Posterior cingulate gyrus (tissue), 11 donors: Measurements from ENCODE around the gene IGSF5.
A peak's percentile ranks its signal among the peaks of the same experiment; 100 is the strongest.
"Not testable (repeated sequence)": the region's sequence is repeated elsewhere in the genome, so short reads cannot be mapped to it uniquely, and the experiment has no call there.

ENCODE experiments used
- DNase-seq, 10 donors: peaks; one replicate each; pipeline versions ENCODE4 v3.0.0 to v3.0.0-alpha.2; 2020 to 2021; ENCODE audit warnings: mixed read lengths in 3 of 10
- intact Hi-C: fragments of 100-400 bp; cut with DNase I; formaldehyde crosslinking; loops from one replicate; pipeline ENCODE4 v1.15.1; 2023

Gene IGSF5

DNA sequence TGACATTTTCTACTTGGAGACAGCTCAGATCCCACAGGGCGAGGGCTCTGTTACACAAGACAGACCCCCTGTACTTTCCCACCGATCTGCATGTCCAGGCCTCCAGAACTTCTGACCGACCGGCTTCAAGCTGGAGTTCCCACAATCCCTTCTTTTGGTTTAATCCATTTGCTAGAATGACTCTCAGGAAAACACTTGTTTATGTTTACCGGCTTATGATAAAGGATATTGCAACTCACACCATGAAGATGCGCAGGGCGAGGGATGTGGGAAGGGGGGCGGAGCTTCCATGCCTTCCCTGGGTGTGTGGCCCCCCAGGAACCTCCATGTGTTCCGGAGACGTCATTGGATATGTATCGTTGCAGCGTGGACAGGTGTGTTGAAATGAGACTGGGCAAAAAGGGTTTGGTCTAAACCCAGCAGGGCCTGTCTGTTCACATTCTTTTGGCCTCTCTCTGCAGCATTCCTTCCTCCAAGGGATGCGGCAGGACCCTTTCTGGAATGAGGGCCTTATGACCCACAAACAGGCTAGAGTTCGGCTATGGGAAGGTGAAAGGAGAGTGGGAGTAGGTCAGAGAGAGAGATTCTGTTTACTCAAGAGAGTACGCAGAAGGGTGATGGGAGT is 7.5 kb upstream of the IGSF5 start:
- intact Hi-C loops, result no loop called here
- DNase-seq, result no peak

- intact Hi-C loops, result no loop called here
- DNase-seq, result no peak
Measured at GRCh38 chr21:39738566-39738965, 6.4 kb upstream of the IGSF5 start.

GRCh38 chr21:39739531-39739930 is 5.5 kb upstream of the IGSF5 start:
- intact Hi-C loops, DNase-seq: not testable (repeated sequence)

- DNase-seq, intact Hi-C loops: not testable (repeated sequence)
Measured at GRCh38 chr21:39742561-39742960, 2.4 kb upstream of the IGSF5 start.

- intact Hi-C loops, DNase-seq: not testable (repeated sequence)
Measured at GRCh38 chr21:39745332-39745731, 349 bp downstream of the IGSF5 start.

DNA sequence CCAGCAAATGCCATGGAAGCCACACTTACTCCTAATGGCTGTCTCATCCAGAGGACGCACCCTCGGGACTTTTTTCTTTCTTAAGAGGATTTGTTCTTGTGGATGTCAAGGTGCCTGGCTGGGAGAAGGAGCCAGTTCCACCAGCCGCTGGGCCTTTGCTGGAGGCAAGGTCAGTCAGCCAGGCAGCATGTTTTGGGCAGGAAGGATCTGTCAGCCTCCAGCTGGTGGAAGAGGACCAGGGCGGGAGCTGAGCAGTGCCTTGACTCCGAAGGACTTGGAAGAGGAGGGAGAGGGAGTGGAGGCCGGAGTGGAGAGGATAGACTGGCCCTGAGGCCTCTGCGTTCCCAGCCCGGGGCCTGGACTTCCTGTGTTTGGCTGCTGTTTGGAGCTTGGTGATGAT is 5.7 kb downstream of the IGSF5 start:
- intact Hi-C loops, result no loop called here
- no peak for DNase-seq

GRCh38 chr21:39754811-39755210 is 9.8 kb downstream of the IGSF5 start:
- DNase-seq, result no peak
- intact Hi-C loops, result no loop called here

DNA sequence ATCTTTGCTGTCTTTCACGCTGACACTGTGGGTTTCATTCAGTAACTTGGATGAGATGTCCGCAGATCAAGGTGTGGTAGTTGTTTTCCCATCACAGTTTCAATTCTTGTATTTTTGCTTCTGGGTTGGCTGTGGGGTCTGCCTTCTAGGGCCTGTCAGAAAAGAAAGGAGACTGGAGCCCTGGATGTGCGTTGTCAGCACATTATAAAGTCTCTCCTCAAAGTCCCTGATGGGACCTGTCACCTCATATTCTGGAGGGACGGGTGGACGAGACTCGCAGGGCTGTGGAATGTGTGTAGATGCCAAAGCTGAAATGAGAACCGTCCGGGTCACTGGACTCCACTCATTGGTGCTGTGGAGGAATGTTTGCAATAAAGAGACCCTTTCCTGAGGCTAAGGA is 11.3 kb downstream of the IGSF5 start:
- DNase-seq, result no peak
- intact Hi-C loops, result no loop called here

GRCh38 chr21:39763272-39763970 is 18.4 kb downstream of the IGSF5 start:
- intact Hi-C loops, result no loop called here
- DNase-seq, result no peak

- intact Hi-C loops, result no loop called here
- DNase-seq, result no peak
Measured at GRCh38 chr21:39774227-39774626, 29.2 kb downstream of the IGSF5 start.

DNA sequence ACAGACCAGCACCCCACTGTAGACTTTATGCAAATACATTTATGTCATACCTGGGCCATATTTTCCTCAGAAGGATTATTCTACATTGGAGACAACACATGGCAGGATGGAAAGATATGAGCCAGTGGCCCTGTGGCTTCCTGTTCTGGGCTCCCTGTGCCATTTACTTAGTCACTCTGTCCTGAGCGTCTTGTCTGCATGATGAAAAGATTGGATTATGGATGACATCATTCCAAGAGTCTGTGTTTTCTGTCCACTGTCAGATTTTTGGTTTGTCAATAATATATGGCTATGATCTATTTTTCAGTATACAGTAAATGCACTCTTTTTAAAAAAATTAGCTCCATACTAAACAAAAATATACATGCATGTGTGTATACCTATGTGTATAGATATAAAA is 30.8 kb downstream of the IGSF5 start:
- DNase-seq, result no peak
- intact Hi-C loops, result no loop called here

DNA sequence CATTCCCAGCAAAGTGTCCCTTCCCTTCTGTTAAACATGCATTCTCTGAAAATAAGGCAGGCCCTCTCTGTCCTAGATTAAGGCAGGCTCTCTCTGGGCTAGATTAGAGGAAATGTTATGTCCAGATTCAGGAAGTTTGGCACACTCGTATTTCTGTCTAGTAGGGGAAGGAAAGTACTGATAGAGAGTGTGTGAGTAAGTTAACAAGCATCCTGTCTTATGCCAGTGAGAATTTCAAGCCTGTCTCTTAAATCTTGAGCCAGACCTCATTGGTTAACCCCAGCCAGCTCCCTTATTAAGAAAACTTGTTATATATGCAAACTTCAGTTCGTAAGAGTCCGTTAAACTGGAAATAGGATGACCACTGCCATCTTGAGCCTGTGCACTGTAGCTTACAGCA is 31.6 kb downstream of the IGSF5 start:
- DNase-seq, result no peak
- intact Hi-C loops, result no loop called here

- intact Hi-C loops, result no loop called here
- DNase-seq, result no peak
Measured at GRCh38 chr21:39781331-39781730, 36.3 kb downstream of the IGSF5 start.

- peak; percentile 46 to 96 (median 69) for DNase-seq
- intact Hi-C loops, result loop anchor here (1.0 kb wide), 1 partner anchor 332 kb away; no protein-coding TSS in a partner anchor
Measured at GRCh38 chr21:39788383-39788782, 43.4 kb downstream of the IGSF5 start.

DNA sequence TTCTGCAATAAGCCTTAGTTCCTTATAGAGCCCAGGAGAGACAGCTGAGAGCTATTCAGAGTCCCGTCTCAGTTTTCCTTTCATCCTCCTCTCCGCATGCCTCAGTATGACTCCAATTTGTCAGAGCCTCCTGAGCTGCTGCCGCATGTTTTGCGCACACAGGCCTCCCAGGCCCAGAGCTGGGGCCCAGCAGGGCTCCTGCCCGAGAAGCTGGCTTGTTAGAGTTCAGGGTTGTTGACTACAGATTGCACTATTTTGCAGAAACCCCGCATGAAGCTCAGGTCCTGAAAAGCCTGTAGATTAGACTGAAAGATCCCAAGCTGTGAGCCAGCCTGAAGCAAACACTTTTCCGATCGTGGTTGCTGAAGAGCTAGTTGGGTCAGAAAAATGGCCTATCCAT is 51.5 kb downstream of the IGSF5 start:
- intact Hi-C loops, result no loop called here
- DNase-seq, result no peak

DNA sequence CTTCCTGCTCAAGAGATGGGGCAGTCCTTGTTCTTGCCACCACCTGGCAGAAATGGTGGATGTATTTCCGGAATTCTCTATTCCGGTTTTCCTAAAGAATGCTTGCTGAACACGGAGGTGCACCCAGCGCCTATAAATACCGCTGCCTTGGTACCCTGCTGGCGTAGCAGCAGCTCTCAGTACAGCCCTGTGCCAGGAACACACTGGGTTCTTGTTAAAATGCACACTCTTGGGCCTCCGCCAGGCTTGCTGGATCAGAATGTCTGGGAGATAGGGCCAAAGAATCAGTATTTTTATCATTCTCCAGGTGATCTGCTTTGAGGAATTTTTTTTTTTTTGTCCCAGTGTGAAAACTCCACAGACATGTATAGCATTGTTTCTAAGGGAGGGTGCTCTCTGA is 54.2 kb downstream of the IGSF5 start:
- intact Hi-C loops, result no loop called here
- DNase-seq, result peak; percentile 27 to 94 (median 66)

DNA sequence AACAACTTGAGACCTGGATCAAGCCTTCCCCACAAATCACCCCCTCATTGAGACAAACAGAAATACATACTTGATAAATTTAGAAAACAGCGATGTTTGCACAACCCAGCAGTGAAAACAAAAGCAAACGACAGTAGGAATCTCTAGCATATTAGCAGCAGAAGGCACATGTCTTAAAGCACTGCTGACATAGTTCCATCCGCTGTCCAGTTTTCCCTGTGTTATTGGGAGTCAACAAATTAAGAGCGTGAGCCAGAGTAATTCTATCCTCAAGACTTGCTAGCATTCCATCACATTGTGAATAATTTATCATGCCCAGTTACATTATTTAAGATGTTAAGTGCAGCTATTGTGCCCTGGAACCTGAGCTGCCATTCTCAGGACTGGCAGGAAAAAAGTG is 55.3 kb downstream of the IGSF5 start:
- no peak for DNase-seq

GRCh38 chr21:39802217-39802616 is 57.2 kb downstream of the IGSF5 start:
- intact Hi-C loops, result no loop called here
- no peak for DNase-seq

More for the DNA sequence above, 55.3 kb downstream of the IGSF5 start:
- intact Hi-C loops, result no loop called here

- intact Hi-C loops, result no loop called here
- DNase-seq, result no peak
Measured at GRCh38 chr21:39803393-39803792, 58.4 kb downstream of the IGSF5 start.

GRCh38 chr21:39804240-39804639 is 59.3 kb downstream of the IGSF5 start:
- intact Hi-C loops, result no loop called here
- no peak for DNase-seq

- intact Hi-C loops, result no loop called here
- no peak for DNase-seq
Measured at GRCh38 chr21:39805983-39806382, 61.0 kb downstream of the IGSF5 start.

DNA sequence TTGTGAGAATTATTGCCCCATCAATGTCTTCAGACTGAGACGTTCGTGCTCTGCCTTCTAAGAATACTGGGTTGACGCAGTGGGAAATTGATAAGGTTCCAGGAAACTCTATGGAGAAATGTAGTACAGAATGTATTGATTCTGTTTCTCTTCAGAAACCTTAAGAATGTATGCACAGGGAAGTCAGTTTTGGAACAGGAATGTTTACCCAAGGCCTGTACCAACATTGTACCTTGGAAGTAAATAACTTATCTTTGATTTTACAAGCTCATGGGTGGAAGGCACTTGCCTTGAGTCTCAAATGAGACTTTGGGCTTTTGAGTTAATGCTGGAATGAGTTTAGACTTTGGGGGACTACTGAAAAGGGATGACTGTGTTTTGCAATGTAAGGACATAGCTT is 62.8 kb downstream of the IGSF5 start:
- intact Hi-C loops, result no loop called here
- DNase-seq, result no peak
